Lung (tissue), 13 donors: Measurements from ENCODE around the gene KRTCAP3. TPM values are rescaled to one million over a fixed set of nuclear protein-coding genes. Genes with fewer than 3 reads are reported as not detected.
A peak's percentile ranks its signal among the peaks of the same experiment; 100 is the strongest.

Experiments used
- ATAC-seq: fragments of 200-7000 bp; cut with Tn5 transposase; one replicate; pipeline ENCODE4 v1.9.1; 2020; ENCODE audit warnings: moderate number of reproducible peaks; ENCODE audit not compliant: insufficient read depth, low FRiP score
- DNase-seq, 3 donors: peaks; one replicate each; pipeline ENCODE4 v3.0.0-alpha.2; 2013 to 2017
- H3K27ac ChIP-seq, 2 donors: one replicate each; pipeline ENCODE4 v1.5.1; 2013; ENCODE audit warnings: mild to moderate bottlenecking in 2 of 2, moderate library complexity in 2 of 2, control low read depth in 1 of 2, inconsistent platforms in 1 of 2, low read depth in 1 of 2, low read length in 1 of 2
- H3K27me3 ChIP-seq, 3 donors: one replicate each; pipeline ENCODE4 v1.5.1; 2013; ENCODE audit warnings: low read length in 2 of 3; ENCODE audit not compliant: control insufficient read depth in 3 of 3, insufficient read depth in 3 of 3
- H3K36me3 ChIP-seq, 4 donors: one replicate each; pipeline ENCODE4 v1.5.1; 2013; ENCODE audit warnings: low read length in 4 of 4, mild to moderate bottlenecking in 1 of 4, moderate library complexity in 1 of 4; ENCODE audit not compliant: control insufficient read depth in 4 of 4, insufficient read depth in 4 of 4
- H3K4me1 ChIP-seq, 5 donors: one replicate each; pipeline ENCODE4 v1.5.1; 2013; ENCODE audit warnings: low read length in 5 of 5, mild to moderate bottlenecking in 2 of 5, moderate library complexity in 1 of 5; ENCODE audit not compliant: control insufficient read depth in 5 of 5, insufficient read depth in 5 of 5
- H3K4me3 ChIP-seq: one replicate; pipeline ENCODE4 v1.5.1; 2013; ENCODE audit warnings: mild to moderate bottlenecking, control low read depth, moderate library complexity
- H3K9ac ChIP-seq, 2 donors: one replicate each; pipeline ENCODE4 v1.5.1; 2013; ENCODE audit warnings: low read length in 2 of 2, control low read depth in 1 of 2; ENCODE audit not compliant: insufficient read depth in 1 of 2
- H3K9me3 ChIP-seq, 4 donors: one replicate each; pipeline ENCODE4 v1.5.1; 2013; ENCODE audit warnings: low read length in 3 of 4, mild to moderate bottlenecking in 1 of 4, moderate library complexity in 1 of 4; ENCODE audit not compliant: control insufficient read depth in 4 of 4, insufficient read depth in 3 of 4
- WGBS, 2 donors: extraction: QIAGEN DNeasy Blood & Tissue Kit; methylation state at CpG; one replicate each; pipeline ENCODE4 v1.1.7; 2013; 5-methylcytosine and 5-hydroxymethylcytosine counted together
- polyA plus RNA-seq, 2 donors: library from polyadenylated mRNA; stranded (reverse); fragments of 200-250 nt; gene quantifications; one replicate each; pipeline ENCODE4 v1.2.1, GENCODE V29; 2013
- small RNA-seq: library from RNA; depleted of rRNA; stranded (forward); fragments of <200 nt; gene quantifications from one replicate; pipeline ENCODE3, GENCODE V24; 2014; ENCODE audit warnings: low replicate concordance
- total RNA-seq, 2 donors: library from RNA; depleted of rRNA in 1 of 2; stranded (reverse); fragments of >200 nt in 1 of 2; gene quantifications; one replicate each; pipeline ENCODE4 v1.2.1, GENCODE V29; 2014 to 2021
- TF ChIP-seq, protein P1 (sequence below): IDR thresholded peaks from 2 replicates; pipeline ENCODE4 v1.5.1; 2012; ENCODE audit warnings: mild to moderate bottlenecking; ENCODE audit errors: control extremely low read depth, extremely low read depth
- donor health status: control.
- donor health status: control.
- donor health status: Bipolar disorder and iron deficiency.
- donor health status: healthy.
- donor health status: DM: yes; HTN: yes; CAD: no.

The KRTCAP3 gene
- total and polyA plus RNA-seq, 4 donors = 13.6 to 50.2 (median 37.7) TPM

DNA sequence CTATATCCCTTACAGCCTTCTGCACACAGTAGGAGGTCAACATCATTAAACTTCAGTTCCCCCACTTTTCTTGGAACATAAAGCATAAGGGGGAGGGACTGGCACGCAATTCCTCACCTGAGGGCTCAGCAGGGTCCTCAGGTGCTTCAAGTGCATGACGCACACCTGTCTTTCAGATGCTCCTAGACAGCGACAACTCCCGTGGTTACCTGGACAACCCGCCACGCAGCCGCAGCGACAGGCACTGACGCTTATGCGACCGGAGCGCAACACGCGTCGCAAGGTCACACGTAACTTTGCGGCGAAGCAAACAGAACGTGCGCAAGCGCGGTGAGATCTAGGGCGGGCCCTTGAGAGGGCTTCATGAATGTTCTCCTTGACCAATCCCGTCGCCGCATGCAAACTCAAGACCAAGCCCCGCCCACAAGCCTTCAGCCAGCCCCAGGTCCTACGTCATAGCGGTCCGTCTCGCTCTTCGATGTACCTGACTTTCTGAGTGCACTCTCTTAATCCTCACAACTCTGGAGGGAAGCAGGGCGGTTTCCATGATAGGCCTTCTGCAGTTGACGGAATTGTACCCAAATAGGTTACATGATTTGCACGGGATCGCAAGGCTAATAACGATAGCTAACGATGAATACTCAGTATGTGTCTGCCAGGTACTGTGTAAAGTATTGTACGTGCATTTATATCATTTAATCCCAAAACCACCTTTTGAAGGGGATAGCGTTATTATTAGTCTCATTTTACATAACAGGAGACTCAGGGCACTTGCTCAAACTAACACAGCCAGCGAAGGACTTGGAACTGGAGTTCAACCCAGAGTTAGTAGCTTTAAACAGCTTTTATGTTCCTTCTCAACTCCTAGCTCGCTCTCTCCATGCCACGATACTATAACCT, 47.6 kb downstream of the KRTCAP3 start, which contains the start of gene IFT172:
IFT172 (minus strand) TSS at position 246 of the 900 bp plus-strand sequence; CDS start at position 156, 90 bp downstream.
- ATAC-seq (peak; percentile 96), DNase-seq (peak; percentile 98 to 99 (median 99))
- Histone ChIP-seq H3K4me1 (peaks cover 0 to 16% (median 6%) of the 10 kb centered on the region in 5 donors), H3K27ac (peak within 1 kb of the TSS; percentile 55 to 69), H3K36me3 (peaks cover 2 to 3% (median 3%) of the 10 kb centered on the region in 4 donors), H3K27me3 (no peaks in the 10 kb centered on the region), H3K9me3 (no peaks in the 10 kb centered on the region), H3K9ac (peak within 1 kb of the TSS; percentile 57 to 91), H3K4me3 (peak within 1 kb of the TSS; percentile 54)
- WGBS, 2 donors = 8 to 9% methylated on average over 43 of the region's 43 CpGs
- TF ChIP-seq, protein P1, sequence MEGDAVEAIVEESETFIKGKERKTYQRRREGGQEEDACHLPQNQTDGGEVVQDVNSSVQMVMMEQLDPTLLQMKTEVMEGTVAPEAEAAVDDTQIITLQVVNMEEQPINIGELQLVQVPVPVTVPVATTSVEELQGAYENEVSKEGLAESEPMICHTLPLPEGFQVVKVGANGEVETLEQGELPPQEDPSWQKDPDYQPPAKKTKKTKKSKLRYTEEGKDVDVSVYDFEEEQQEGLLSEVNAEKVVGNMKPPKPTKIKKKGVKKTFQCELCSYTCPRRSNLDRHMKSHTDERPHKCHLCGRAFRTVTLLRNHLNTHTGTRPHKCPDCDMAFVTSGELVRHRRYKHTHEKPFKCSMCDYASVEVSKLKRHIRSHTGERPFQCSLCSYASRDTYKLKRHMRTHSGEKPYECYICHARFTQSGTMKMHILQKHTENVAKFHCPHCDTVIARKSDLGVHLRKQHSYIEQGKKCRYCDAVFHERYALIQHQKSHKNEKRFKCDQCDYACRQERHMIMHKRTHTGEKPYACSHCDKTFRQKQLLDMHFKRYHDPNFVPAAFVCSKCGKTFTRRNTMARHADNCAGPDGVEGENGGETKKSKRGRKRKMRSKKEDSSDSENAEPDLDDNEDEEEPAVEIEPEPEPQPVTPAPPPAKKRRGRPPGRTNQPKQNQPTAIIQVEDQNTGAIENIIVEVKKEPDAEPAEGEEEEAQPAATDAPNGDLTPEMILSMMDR = no peak

DNA sequence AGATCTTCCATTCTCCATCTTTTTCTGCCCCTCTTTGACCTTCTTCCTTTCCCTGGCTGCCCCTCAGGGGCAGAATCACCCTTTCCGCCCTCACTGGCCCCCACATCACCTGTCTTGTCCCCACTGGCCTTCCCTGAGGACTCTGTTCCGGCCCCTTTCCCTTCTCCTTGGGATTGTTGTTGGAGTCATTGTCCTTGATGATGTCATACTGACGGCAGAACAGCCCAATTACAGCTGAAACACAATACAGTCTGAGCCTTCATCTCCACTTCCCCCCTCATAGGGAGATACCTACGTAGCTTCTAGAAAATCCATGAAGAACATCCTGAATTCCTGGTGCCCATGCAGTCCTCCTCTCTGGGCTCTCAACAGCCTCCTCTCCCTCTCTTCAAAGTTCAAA, 50.4 kb downstream of the KRTCAP3 start:
- DNase-seq (no peak), ATAC-seq (no peak)
- WGBS, 2 donors = 90 to 92% methylated on average over 4 of the region's 4 CpGs
- TF ChIP-seq, protein P1 = no peak
- H3K4me3 ChIP-seq = no peak overlapping the region
- no peak overlapping the region for H3K9ac ChIP-seq
- no peaks in the 10 kb centered on the region for H3K9me3 ChIP-seq
- H3K27me3 ChIP-seq = no peaks in the 10 kb centered on the region
- peaks cover 0 to 22% (median 6%) of the 10 kb centered on the region in 5 donors for H3K4me1 ChIP-seq
- no peak overlapping the region for H3K27ac ChIP-seq
- H3K36me3 ChIP-seq = no peaks in the 10 kb centered on the region

DNA sequence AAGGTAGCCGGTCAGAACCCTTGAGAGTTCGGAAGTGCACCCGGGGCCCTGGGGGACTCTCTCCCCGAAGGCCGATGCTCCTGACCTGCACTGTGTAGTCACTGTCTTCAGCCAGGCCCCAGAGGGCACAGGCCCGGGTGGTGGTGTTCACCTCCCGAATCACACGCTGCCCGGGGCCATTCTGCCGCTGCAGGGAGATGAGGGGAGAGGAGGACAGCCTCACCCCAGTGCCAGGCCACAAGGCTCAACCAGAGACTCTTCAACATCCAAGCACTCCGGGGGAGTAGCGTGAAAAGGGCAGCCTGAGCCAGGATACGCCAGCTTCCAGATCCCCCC, 51.7 kb downstream of the KRTCAP3 start:
- Histone ChIP-seq H3K27me3 (peaks cover 0 to 4% (median 0%) of the 10 kb centered on the region in 3 donors), H3K4me3 (no peak overlapping the region), H3K9me3 (no peaks in the 10 kb centered on the region), H3K27ac (no peak overlapping the region), H3K9ac (no peak overlapping the region), H3K4me1 (peaks cover 0 to 17% (median 2%) of the 10 kb centered on the region in 5 donors), H3K36me3 (no peaks in the 10 kb centered on the region)
- ATAC-seq (no peak), DNase-seq (peak in 1 of 3 donors; percentile 17)
- WGBS, 2 donors = 91 to 94% methylated on average over 13 of the region's 13 CpGs
- TF ChIP-seq, protein P1 = no peak

Small RNA genes lying within 50 kb of the gene (small RNA-seq; reads per million reads assigned to genes)
- gene RNU6-986P = not detected

Other genes with a start within 250 kb of the KRTCAP3 start
- 100 to 1,000 TPM in 1 of 2 donors, 10 to 100 TPM in 1; 90.0 to 107 TPM for gene ATRAID, start 230.3 kb upstream of the KRTCAP3 start, total RNA-seq
- gene ATRAID, start 230.3 kb upstream of the KRTCAP3 start, polyA plus RNA-seq = 100 to 1,000 TPM; 136 to 204 TPM
- 10 to 100 TPM; 12.1 to 32.5 TPM for gene SLC5A6, start 230.1 kb upstream of the KRTCAP3 start, total RNA-seq
- gene SLC5A6, start 230.1 kb upstream of the KRTCAP3 start, polyA plus RNA-seq = 10 to 100 TPM; 15.2 to 33.1 TPM
- gene CAD, start 225.0 kb upstream of the KRTCAP3 start, total RNA-seq = 10 to 100 TPM; 18.3 to 42.0 TPM
- gene CAD, start 225.0 kb upstream of the KRTCAP3 start, polyA plus RNA-seq = 10 to 100 TPM; 10.9 to 19.4 TPM
- under 1 TPM; 0.31 to 0.77 TPM for gene SLC30A3, start 179.3 kb upstream of the KRTCAP3 start, total RNA-seq
- gene SLC30A3, start 179.3 kb upstream of the KRTCAP3 start, polyA plus RNA-seq = under 1 TPM; 0.11 to 0.37 TPM
- not detected for gene DNAJC5G, start 166.9 kb upstream of the KRTCAP3 start, total RNA-seq
- gene DNAJC5G, start 166.9 kb upstream of the KRTCAP3 start, polyA plus RNA-seq = not detected
- gene TRIM54, start 160.0 kb upstream of the KRTCAP3 start, total RNA-seq = under 1 TPM; 0.09 to 0.48 TPM
- under 1 TPM; 0.10 to 0.16 TPM for gene TRIM54, start 160.0 kb upstream of the KRTCAP3 start, polyA plus RNA-seq
- 1 to 10 TPM in 1 of 2 donors, under 1 TPM in 1; 0.34 to 2.0 TPM for gene UCN, start 133.9 kb upstream of the KRTCAP3 start, total RNA-seq
- 1 to 10 TPM in 1 of 2 donors, under 1 TPM in 1; 0.76 to 2.0 TPM for gene UCN, start 133.9 kb upstream of the KRTCAP3 start, polyA plus RNA-seq
- 100 to 1,000 TPM in 1 of 2 donors, 10 to 100 TPM in 1; 42.1 to 103 TPM for gene MPV17, start 119.3 kb upstream of the KRTCAP3 start, total RNA-seq
- 100 to 1,000 TPM in 1 of 2 donors, 10 to 100 TPM in 1; 94.5 to 224 TPM for gene MPV17, start 119.3 kb upstream of the KRTCAP3 start, polyA plus RNA-seq
- 10 to 100 TPM; 46.4 to 61.8 TPM for gene GTF3C2, start 85.6 kb upstream of the KRTCAP3 start, total RNA-seq
- 10 to 100 TPM; 28.7 to 41.0 TPM for gene GTF3C2, start 85.6 kb upstream of the KRTCAP3 start, polyA plus RNA-seq
- gene EIF2B4, start 72.0 kb upstream of the KRTCAP3 start, total RNA-seq = 10 to 100 TPM; 19.6 to 37.3 TPM
- gene EIF2B4, start 72.0 kb upstream of the KRTCAP3 start, polyA plus RNA-seq = 10 to 100 TPM; 37.3 to 55.4 TPM
- 100 to 1,000 TPM in 1 of 2 donors, 10 to 100 TPM in 1; 65.8 to 129 TPM for gene SNX17, start 71.8 kb upstream of the KRTCAP3 start, total RNA-seq
- 100 to 1,000 TPM in 1 of 2 donors, 10 to 100 TPM in 1; 68.4 to 123 TPM for gene SNX17, start 71.8 kb upstream of the KRTCAP3 start, polyA plus RNA-seq
- gene ZNF513, start 61.6 kb upstream of the KRTCAP3 start, total RNA-seq = 10 to 100 TPM in 1 of 2 donors, 1 to 10 TPM in 1; 8.0 to 21.1 TPM
- 10 to 100 TPM; 21.6 to 22.2 TPM for gene ZNF513, start 61.6 kb upstream of the KRTCAP3 start, polyA plus RNA-seq
- 10 to 100 TPM; 45.9 to 66.0 TPM for gene PPM1G, start 32.8 kb upstream of the KRTCAP3 start, total RNA-seq
- gene PPM1G, start 32.8 kb upstream of the KRTCAP3 start, polyA plus RNA-seq = 10 to 100 TPM; 57.5 to 76.2 TPM
- gene NRBP1, start 13.8 kb upstream of the KRTCAP3 start, total RNA-seq = 10 to 100 TPM; 80.3 to 93.6 TPM
- gene NRBP1, start 13.8 kb upstream of the KRTCAP3 start, polyA plus RNA-seq = 10 to 100 TPM; 46.8 to 79.4 TPM
- 10 to 100 TPM; 44.7 to 52.2 TPM for gene IFT172, start 47.4 kb downstream of the KRTCAP3 start, total RNA-seq
- 10 to 100 TPM; 17.8 to 26.6 TPM for gene IFT172, start 47.4 kb downstream of the KRTCAP3 start, polyA plus RNA-seq
- gene FNDC4, start 52.8 kb downstream of the KRTCAP3 start, total RNA-seq = 1 to 10 TPM; 3.8 to 6.9 TPM
- 1 to 10 TPM; 2.8 to 4.8 TPM for gene FNDC4, start 52.8 kb downstream of the KRTCAP3 start, polyA plus RNA-seq
- under 1 TPM; 0.31 to 0.95 TPM for gene GCKR, start 54.5 kb downstream of the KRTCAP3 start, total RNA-seq
- under 1 TPM; 0.28 to 0.73 TPM for gene GCKR, start 54.5 kb downstream of the KRTCAP3 start, polyA plus RNA-seq
- gene ZNF512, start 140.7 kb downstream of the KRTCAP3 start, total RNA-seq = 10 to 100 TPM; 25.0 to 64.9 TPM
- gene ZNF512, start 140.7 kb downstream of the KRTCAP3 start, polyA plus RNA-seq = 10 to 100 TPM; 10.5 to 12.2 TPM
- 10 to 100 TPM in 1 of 2 donors, 1 to 10 TPM in 1; 4.8 to 12.8 TPM for gene CCDC121, start 186.6 kb downstream of the KRTCAP3 start, total RNA-seq
- 1 to 10 TPM; 1.8 to 2.2 TPM for gene CCDC121, start 186.6 kb downstream of the KRTCAP3 start, polyA plus RNA-seq
- 10 to 100 TPM; 25.0 to 30.7 TPM for gene GPN1, start 186.7 kb downstream of the KRTCAP3 start, total RNA-seq
- gene GPN1, start 186.7 kb downstream of the KRTCAP3 start, polyA plus RNA-seq = 10 to 100 TPM; 16.4 to 29.7 TPM
- 10 to 100 TPM; 29.7 to 40.0 TPM for gene SUPT7L, start 221.2 kb downstream of the KRTCAP3 start, total RNA-seq
- 10 to 100 TPM; 22.0 to 23.8 TPM for gene SUPT7L, start 221.2 kb downstream of the KRTCAP3 start, polyA plus RNA-seq
- 10 to 100 TPM; 18.5 to 28.6 TPM for gene SLC4A1AP, start 221.5 kb downstream of the KRTCAP3 start, total RNA-seq
- gene SLC4A1AP, start 221.5 kb downstream of the KRTCAP3 start, polyA plus RNA-seq = 10 to 100 TPM; 14.0 to 17.2 TPM